ENCODE measurements around the gene INO80.

DNA sequence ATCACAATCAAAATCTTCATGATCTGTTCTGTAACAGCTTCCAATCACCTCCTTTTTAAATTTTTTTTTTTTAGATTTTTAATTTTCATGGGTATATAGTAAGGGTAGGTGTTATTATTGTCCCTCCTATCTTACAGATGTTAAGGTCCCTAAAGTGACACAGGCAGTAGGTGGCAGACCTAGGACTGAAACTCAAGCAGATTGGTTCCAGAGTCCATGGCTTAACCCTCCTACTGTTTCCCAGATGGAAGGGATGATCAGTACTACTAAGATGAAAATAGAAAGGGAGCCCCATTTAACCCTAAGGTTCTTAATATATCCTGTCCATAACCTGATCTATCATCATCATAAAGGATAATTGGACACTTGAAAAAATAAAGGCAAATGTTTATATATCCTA is 105.7 kb downstream of the INO80 start:
- TF ChIP-seq, protein P1, sequence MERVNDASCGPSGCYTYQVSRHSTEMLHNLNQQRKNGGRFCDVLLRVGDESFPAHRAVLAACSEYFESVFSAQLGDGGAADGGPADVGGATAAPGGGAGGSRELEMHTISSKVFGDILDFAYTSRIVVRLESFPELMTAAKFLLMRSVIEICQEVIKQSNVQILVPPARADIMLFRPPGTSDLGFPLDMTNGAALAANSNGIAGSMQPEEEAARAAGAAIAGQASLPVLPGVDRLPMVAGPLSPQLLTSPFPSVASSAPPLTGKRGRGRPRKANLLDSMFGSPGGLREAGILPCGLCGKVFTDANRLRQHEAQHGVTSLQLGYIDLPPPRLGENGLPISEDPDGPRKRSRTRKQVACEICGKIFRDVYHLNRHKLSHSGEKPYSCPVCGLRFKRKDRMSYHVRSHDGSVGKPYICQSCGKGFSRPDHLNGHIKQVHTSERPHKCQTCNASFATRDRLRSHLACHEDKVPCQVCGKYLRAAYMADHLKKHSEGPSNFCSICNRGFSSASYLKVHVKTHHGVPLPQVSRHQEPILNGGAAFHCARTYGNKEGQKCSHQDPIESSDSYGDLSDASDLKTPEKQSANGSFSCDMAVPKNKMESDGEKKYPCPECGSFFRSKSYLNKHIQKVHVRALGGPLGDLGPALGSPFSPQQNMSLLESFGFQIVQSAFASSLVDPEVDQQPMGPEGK (CRISPR knock-in tag; IDR thresholded peaks at IDR 0.05; ENCODE audit: borderline replicate concordance) = no peak
- no peak for TF ChIP-seq ARNTL (CRISPR knock-in tag; IDR thresholded peaks at IDR 0.05; ENCODE audit: borderline replicate concordance, low read depth)
